ENCODE data around the gene PLA2G4B.

DNA sequence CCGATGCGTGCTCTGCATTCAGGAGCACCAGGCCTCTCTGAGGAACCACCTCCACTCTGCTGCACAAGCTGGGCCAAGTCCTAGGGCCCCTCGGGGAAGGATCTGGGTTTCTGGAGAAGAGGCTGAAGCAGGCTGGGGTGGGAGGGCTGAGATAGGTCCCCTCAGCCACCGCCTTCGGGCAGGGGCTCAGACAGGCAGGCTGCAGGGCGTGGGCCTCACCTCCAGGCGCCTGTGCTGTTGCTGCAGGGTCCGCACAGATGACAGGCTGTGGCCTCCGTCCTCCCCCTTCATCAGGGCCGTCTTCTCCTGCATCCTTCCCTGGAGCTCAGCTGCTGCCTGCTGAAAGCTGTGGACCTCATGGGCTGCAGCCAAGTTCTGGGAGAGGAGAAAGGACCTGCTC is 15.2 kb downstream of the PLA2G4B start:
- TF ChIP-seq, protein P1, sequence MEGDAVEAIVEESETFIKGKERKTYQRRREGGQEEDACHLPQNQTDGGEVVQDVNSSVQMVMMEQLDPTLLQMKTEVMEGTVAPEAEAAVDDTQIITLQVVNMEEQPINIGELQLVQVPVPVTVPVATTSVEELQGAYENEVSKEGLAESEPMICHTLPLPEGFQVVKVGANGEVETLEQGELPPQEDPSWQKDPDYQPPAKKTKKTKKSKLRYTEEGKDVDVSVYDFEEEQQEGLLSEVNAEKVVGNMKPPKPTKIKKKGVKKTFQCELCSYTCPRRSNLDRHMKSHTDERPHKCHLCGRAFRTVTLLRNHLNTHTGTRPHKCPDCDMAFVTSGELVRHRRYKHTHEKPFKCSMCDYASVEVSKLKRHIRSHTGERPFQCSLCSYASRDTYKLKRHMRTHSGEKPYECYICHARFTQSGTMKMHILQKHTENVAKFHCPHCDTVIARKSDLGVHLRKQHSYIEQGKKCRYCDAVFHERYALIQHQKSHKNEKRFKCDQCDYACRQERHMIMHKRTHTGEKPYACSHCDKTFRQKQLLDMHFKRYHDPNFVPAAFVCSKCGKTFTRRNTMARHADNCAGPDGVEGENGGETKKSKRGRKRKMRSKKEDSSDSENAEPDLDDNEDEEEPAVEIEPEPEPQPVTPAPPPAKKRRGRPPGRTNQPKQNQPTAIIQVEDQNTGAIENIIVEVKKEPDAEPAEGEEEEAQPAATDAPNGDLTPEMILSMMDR (IDR thresholded peaks at IDR 0.05), result no peak
- no peak for TF ChIP-seq EP300 (IDR thresholded peaks at IDR 0.05)
